HG03558 (cell line): Measurements from ENCODE around the gene LHB.
"Not testable (repeated sequence)": the region's sequence is repeated elsewhere in the genome, so short reads cannot be mapped to it uniquely, and the experiment has no call there.

Source experiments
- ATAC-seq: cut with Tn5 transposase; IDR thresholded peaks from one replicate; pipeline ENCODE4 v1.9.1; 2021; ENCODE audit warnings: moderate number of reproducible peaks; ENCODE audit not compliant: unreplicated experiment; ENCODE audit errors: extremely low read depth

LHB gene

DNA sequence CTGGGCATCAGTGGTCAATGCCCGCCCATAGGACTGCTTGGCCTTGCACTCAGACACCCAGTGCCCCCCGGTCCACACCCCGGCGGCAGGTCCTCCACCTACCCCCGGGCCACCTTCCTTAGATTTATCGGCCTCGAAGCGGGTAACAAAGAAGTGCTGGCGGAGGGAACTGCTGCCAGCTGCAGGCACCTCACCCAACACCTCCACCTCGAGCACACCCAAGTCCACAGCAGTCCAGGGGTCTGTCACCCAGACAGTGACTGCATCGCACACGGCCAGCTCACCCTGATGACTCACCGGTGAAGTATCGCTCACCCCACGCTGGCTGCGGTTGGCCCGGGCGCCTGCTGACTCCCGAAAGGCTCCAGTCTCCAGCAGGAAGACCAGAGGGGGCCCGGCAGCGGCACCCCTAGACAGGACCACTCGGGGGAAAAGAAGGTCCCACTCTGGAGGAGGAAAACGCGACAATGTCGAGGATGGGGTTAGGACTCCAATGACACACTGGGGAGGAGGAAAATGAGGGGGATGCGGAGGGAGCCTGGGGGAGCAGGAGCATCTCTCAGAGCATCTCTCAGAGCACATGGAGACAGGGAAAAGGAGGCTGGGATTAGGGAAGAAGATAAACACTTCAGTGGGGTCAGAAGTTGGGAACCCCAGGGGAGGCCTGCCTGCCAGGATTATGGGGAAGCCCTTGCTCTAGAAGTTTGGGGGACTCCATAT, 21.8 kb upstream of the LHB start:
- not testable (repeated sequence) for ATAC-seq

DNA sequence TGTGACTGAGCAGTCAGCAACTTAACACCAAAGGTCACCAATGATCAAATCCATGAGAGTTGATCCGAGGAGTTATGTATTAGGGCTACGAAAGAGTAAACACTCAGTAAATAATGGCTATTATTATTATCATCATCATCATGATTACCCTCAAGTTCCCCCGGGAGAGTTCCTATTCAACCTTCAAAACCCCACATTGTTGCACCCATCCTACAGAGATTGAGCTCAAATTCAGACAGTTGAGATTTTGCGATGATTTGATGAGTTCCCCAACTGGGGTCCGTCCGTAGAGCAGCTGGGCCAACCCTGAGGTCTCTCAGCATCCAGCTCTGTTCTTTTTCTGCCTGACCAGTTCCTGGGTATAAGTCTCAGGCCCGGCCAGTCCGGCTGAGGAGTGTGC, 21.2 kb upstream of the LHB start:
- ATAC-seq = not testable (repeated sequence)

DNA sequence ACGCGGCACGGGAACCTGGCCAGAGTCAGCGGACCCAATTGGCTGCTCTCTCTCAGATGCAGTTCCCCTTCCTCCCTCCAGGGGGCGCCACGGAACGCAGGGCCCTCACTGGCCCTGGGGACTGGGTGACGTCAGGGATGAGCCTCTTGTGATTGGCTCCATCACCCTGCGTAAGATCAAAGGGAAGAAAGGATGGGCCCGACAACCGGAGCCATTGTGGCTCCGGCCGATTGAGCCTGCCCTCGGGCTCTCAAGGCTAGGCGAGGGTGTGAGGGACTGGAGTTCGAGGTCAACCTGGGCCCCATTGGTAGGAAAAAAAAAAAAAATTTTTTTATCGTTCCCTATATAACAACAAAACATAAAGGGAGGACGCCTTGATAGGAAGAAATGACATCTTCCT, 19.9 kb upstream of the LHB start, which contains the start of gene CGB1:
Gene CGB1, minus strand, starts transcription at position 81 of the 400 bp plus-strand sequence. CDS start 184 bp downstream, outside the sequence.
- ATAC-seq = not testable (repeated sequence)

DNA sequence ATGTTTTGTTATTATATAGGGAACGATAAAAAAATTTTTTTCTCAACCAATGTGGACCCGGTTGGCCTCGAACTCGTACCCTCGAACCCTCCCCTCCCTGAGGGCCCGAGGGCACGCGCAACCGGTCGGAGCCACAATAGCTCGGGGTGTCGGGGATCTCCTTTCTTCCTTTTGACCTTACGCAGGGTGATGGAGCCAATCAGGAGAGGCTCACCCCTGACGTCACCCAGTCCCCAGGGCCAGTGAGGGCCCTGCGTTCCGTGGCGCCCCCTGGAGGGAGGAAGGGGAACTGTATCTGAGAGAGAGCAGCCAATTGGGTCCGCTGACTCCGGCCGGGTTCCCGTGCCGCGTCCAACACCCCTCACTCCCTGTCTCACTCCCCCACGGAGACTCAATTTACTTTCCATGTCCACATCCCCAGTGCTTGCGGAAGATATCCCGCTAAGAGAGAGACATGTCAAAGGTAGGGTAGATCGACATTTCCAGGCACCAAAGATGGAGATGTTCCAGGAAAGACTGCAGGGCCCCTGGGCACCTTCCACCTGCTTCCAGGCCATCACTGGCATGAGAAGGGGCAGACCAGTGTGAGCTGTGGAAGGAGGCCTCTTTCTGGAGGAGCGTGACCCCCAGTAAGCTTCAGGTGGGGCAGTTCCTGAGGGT, 14.9 kb upstream of the LHB start, which contains the start of gene CGB2:
Gene CGB2, plus strand, starts transcription at position 249 of the 660 bp plus-strand sequence. Its CDS starts 206 bp downstream, at position 455.
- ATAC-seq = not testable (repeated sequence)

DNA sequence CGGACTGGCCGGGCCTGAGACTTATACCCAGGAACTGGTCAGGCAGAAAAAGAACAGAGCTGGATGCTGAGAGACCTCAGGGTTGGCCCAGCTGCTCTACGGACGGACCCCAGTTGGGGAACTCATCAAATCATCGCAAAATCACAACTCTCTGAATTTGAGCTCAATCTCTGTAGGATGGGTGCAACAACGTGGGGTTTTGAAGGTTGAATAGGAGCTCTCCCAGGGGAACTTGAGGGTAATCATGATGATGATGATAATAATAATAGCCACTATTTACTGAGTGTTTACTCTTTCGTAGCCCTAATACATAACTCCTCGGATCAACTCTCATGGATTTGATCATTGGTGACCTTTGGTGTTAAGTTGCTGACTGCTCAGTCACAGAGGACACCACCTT, 13.4 kb upstream of the LHB start:
- ATAC-seq = not testable (repeated sequence)

DNA sequence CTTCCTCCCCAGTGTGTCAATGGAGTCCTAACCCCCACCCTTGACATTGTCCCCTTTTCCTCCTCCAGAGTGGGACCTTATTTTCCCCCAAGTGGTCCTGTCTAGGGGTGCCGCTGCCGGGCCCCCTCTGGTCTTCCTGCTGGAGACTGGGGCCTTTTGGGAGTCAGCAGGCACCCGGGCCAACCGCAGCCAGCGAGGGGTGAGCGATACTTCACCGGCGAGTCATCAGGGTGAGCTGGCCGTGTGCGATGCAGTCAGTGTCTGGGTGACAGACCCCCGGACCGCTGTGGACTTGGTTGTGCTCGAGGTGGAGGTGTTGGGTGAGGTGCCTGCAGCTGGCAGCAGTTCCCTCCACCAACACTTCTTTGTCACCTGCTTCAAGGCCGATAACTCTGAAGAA, 12.9 kb upstream of the LHB start:
- ATAC-seq = not testable (repeated sequence)

DNA sequence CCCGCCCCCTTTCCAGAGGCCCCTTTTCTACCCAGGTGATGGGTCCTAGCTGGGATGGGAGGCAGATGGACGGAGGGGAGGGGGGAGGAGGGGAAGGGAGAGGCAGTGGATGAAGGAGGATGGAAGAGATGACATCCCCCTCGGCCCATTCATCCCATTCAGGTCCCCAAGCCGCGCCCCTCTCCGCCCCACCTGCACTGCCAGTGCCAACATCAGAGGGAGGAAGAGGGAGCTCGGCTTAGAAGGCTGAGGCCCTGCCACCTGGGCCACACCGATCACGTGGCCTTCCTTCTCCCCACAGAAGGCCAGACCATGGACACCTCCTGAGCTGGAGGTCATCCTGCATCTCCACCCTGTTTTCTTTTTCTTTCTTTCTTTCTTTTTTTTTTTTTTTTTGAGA, 11.8 kb upstream of the LHB start:
- ATAC-seq = not testable (repeated sequence)

DNA sequence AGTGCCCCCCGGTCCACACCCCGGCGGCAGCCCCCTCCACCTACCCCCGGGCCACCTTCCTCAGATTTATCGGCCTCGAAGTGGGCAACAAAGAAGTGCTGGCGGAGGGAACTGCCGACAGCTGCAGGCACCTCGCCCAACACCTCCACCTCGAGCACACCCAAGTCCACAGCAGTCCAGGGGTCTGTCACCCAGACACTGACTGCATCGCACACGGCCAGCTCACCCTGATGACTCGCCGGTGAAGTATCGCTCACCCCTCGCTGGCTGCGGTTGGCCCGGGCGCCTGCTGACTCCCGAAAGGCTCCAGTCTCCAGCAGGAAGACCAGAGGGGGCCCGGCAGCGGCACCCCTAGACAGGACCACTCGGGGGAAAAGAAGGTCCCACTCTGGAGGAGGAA, 8.7 kb upstream of the LHB start:
- not testable (repeated sequence) for ATAC-seq

DNA sequence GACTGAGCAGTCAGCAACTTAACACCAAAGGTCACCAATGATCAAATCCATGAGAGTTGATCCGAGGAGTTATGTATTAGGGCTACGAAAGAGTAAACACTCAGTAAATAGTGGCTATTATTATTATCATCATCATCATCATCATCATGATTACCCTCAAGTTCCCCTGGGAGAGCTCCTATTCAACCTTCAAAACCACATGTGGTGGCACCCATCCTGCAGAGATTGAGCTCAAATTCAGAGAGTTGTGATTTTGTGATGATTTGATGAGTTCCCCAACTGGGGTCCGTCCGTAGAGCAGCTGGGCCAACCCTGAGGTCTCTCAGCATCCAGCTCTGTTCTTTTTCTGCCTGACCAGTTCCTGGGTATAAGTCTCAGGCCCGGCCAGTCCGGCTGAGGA, 8.2 kb upstream of the LHB start:
- not testable (repeated sequence) for ATAC-seq

DNA sequence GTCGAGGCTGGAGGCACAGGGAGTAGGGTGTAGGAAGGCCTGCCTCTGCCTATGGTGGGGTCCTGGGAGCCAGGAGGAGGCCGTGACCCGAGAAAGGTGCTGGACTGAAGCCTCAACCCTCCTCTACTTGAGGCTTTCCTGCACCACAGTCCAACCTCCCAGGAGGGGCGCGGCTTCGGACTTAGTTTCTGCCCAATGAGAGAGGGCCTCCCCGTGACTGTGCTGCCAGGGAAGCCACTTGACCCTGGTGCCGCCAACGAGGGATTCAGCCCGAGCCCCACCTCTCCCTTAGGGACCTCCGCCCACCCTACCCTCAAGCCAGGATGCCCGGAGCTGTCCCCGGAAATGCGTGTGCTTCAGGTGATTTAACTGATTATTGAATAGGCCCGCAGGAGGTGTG, 7.3 kb upstream of the LHB start, which contains the start of gene CGB3:
Gene CGB3, minus strand, starts transcription at position 101 of the 400 bp plus-strand sequence. CDS start 362 bp downstream, outside the sequence.
- not testable (repeated sequence) for ATAC-seq

DNA sequence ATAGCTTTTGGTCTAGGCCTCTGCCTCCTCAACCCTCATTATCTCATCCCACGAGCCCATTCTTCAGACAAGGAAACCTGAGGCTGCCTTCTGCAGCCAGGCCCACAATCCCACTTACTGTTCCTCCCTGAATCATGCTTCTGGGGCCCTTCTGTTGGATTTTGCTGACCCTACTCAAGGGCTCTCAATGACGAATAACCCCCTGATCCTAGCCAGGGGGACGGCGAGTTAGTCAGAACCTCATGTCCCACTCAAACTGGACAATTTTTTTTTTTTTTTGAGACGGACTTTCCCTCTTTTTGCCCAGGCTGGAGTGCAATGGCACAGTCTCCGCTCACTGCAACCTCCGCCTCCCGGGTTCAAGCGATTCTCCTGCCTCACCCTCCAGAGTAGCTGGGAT, 5.2 kb upstream of the LHB start:
- no peak for ATAC-seq

DNA sequence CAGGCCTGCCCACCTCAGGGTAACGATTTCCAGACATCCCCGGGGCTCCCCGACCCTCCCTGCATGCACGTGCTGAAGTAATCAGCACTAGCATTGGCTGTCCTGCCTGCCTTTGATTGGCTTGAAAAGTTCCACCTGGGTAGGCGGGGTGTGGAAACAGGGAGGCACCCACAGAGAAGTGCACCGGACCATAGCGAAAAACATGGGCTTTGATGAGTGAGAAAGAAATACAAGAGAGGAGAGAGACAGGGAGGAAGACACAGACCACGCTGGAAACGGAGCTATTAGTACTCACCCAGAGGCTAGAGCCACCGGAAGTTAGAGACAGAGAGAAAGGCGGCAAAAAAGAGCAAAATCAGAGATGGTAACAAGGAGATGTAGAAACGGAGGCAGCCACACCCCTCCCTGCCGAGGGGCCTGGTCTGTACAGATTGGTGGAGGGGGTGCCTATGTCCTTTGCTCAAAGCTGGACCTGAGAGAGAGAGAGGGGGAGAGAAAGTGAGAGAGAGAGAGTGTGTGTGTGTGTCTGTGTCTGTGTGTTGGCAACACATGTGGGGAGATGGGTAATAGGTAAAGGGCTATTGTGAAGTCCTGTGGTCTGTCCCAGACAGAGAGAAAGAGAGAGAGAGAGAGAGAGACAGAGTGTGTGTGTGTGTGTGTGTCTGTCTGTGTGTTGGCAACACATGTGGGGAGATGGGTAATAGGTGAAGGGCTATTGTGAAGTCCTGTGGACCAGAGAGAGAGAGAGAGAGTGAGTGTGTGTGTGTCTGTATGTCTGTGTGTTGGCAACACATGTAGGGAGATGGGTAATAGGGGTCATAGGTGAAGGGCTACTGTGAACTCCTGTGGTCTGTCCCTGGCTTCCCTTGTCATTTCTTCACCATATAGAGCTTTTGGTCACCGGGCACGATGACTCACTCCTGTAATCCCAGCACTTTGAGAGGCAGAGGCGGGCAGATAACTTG, 4.3 kb upstream of the LHB start:
- no peak for ATAC-seq

DNA sequence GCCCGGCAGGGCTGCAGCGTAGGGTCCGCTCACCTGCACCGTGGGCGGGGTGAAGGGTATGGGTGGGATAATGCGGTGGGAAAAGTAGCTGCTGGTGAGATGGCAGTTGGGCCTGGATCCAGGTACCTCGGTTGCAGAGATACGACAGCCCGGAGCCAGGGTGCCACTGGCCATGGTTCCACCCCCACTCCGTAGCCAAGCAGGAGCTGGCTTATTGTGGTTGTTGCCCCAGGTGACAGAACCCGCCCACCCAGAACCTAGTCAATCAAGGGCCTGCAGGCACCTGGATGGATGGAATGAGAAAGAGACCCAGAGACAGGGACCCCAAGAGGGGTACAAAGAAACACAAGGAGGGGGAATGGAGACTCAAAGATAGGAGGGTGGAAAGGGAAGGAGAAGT, 3.5 kb upstream of the LHB start:
- ATAC-seq = no peak

DNA sequence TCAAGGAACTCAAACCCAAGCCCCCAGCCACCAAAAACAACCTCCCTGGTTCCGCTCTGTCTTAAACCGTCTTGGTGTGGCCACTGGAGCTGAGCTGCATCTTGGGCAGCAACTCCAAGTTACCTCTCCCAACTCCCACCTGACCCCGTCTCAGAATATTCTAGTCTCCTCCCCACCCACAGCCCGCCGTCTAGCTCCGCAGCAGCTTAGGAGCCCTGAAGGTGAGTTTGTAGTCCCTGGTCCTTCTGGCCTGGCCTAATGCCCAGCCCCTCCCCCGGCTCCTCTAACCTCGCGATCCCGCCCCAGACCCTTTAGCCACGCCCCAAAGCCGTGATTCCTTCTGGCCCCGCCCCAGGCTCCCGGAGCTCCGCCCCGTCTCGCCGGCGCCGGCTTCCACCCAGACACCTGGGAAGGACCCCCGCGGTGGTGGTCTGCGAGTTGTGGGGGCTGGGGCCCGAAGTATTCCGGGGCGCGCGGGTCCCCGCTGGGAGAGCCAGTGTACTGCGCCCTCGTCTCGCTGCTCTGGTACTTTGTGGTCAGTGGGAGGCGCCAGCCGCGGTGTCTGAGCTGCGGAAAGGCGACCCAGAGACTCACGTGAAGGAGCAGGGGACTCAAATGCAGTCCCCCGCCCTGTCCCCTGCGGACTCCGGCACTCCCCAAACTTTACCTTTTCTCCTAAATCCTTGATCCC, 2.5 kb upstream of the LHB start:
- ATAC-seq = no peak

DNA sequence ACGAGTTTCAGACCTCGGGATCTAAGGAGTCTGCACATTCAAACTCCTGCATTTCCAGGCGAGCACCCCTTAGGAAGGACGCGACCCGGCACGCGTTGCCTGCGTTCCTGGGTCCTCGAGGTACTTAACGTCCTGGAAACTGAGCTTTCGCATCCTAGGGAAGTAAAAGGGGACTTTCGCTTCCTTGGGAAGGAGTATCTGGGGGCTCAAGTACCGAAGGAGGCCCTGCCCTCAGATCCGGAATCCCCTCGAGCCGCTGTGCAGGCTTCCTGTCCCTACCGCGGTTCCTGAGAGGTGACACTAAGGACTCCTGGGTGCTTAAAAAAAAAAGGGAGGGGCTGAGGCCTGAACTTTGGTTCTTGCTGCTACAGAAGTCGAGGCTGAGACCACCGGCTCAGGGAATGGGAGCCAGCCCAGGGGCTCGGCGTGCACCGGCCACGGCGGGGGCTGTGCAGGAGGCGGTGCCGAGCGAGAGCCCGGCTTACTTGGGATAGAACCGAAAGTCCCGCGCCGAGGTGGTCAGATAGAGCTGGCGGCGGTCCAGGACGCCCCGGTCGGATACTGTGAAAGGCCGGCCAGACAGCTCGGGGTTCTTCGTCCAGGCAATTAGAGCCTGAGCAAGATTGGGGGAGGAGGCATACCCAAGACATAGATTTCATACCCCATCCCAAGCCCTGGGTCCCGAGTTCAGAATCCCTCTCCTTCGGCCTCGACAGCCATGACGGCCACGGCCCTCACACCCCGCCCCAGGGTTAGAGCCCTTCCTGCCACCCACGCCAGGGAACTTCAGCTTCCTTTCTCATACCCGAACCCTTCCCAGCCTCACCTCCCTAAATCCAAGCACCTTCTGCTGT, 1.7 kb upstream of the LHB start:
- not testable (repeated sequence) for ATAC-seq

DNA sequence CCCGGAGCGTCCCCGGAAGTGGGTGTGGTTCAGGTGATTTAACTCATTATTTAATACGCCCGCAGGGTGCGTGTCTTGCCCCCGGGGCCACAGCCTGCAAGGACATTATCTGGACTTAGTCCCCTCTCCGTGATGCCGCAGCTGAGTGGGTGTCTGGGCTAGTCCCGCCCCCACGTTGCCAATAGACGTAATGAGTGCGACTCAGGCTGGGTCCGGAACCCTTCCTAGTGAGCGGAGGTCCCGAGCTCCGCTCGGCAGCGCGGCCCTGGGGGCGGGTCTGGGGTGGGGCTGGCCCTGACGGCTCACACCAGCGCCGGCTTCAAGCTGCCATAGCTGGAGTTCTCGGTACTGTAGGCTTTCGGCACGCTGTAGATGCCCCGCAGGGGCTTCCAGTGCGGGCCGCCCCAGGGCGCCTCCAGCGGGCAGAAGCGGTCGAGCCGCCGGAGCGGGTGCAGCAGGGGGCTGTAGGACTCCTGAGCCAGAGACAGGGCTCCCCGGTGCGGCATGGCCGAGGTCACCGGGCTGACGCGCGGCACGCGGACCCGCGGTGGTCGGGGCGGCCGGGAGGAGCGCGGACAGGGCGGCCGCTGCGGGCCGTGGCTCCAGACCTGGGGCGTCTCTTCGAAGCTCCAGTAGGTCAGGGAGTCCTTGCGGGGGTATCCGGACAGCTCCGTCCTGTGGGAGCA, 918 bp upstream of the LHB start:
- no peak for ATAC-seq

DNA sequence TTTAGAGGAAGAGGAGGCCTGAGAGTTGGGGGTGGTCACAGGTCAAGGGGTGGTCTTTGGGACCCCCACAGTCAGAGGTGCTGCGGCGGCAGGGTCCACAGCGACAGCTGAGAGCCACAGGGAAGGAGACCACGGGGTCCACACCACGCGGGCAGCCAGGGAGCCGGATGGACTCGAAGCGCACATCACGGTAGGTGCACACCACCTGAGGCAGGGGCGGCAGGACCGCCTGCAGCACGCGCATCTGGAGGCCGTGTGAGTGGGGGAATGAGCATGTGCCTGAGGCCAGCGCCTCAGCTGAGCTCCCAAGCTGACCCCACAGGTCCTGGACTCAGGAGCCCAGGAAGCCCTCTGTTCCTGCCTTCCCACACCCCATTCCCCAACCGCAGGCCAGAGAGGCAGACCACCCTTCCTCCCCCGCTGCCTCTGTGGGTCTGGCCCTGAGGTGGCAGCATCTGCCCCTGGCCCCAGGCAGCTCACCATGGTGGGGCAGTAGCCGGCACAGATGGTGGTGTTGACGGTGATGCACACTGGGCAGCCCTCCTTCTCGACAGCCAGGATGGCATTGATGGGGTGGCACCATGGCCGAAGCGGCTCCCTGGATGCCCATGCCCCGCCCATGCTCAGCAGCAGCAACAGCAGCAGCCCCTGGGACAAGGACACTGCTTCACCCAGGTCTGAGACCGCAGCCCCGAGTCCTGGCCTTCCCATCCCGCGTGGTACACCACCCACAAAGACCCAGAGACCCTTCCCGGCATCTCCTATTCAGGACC, 638 bp downstream of the LHB start:
- ATAC-seq = no peak

DNA sequence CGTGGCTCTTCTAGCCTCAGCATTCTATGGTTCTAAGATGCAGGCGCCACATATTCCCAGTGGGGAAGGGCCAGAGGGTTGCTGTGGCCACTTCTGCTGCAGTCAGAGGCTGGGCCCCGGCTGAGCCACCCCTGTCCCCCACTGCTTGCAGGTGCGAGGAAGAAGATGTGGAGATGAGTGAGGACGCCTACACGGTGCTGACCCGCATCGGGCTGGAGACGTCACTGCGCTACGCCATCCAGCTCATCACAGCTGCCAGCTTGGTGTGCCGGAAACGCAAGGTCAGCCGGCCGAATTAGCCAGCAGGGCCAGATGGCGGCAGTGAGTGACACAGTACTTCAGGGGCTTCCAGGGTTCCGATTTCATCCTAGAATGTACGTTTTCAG, 2.0 kb downstream of the LHB start:
- no peak for ATAC-seq
